Endodermal cell (in vitro differentiated cells): ENCODE measurements around the gene TEX2. TPM values are rescaled to one million over a fixed set of nuclear protein-coding genes. Genes with fewer than 3 reads are reported as not detected.

Experiments
- DNase-seq: peaks from one replicate; pipeline ENCODE4 v3.0.0-alpha.2; 2017
- H3K27ac ChIP-seq: 2 replicates; pipeline ENCODE4 v1.5.1; 2013; ENCODE audit warnings: mild to moderate bottlenecking, low read depth, low read length, moderate library complexity
- H3K27me3 ChIP-seq: 2 replicates; pipeline ENCODE4 v1.6.1; 2013; ENCODE audit warnings: mild to moderate bottlenecking, low read length, moderate library complexity; ENCODE audit not compliant: insufficient read depth, control insufficient read depth, poor library complexity, severe bottlenecking
- H3K36me3 ChIP-seq: 2 replicates; pipeline ENCODE4 v1.7.0; 2013; ENCODE audit warnings: mild to moderate bottlenecking, low read length, moderate library complexity; ENCODE audit not compliant: control insufficient read depth, insufficient read depth
- H3K4me1 ChIP-seq: one replicate; pipeline ENCODE4 v1.7.0; 2013; ENCODE audit warnings: low read length; ENCODE audit not compliant: control insufficient read depth, insufficient read depth
- H3K4me3 ChIP-seq: 2 replicates; pipeline ENCODE4 v1.5.1; 2013; ENCODE audit warnings: mild to moderate bottlenecking, low read length, moderate library complexity
- H3K9ac ChIP-seq: 2 replicates; pipeline ENCODE4 v1.6.1; 2013; ENCODE audit warnings: mild to moderate bottlenecking, low read length, moderate library complexity; ENCODE audit not compliant: poor library complexity, severe bottlenecking; ENCODE audit errors: extremely low read depth
- H3K9me3 ChIP-seq: 2 replicates; pipeline ENCODE4 v1.6.1; 2013; ENCODE audit warnings: mild to moderate bottlenecking, low read length, moderate library complexity; ENCODE audit not compliant: control insufficient read depth
- H3K27ac Mint-ChIP-seq: 2 replicates; pipeline ENCODE4 v1.8.0; 2020; ENCODE audit warnings: mixed read lengths
- H3K27me3 Mint-ChIP-seq: 2 replicates; pipeline ENCODE4 v1.8.0; 2021; ENCODE audit warnings: mild to moderate bottlenecking, mixed read lengths; ENCODE audit not compliant: insufficient read depth
- H3K36me3 Mint-ChIP-seq: 2 replicates; pipeline ENCODE4 v1.8.0; 2020; ENCODE audit warnings: low read depth, mixed read lengths
- H3K4me1 Mint-ChIP-seq: 2 replicates; pipeline ENCODE4 v1.8.0; 2020; ENCODE audit warnings: mixed read lengths
- H3K4me3 Mint-ChIP-seq: 2 replicates; pipeline ENCODE4 v1.8.0; 2020; ENCODE audit warnings: mild to moderate bottlenecking, moderate library complexity, mixed read lengths
- H3K9me3 Mint-ChIP-seq: 2 replicates; pipeline ENCODE4 v1.8.0; 2020; ENCODE audit warnings: mild to moderate bottlenecking, mixed read lengths
- CTCF ChIP-seq: fragments of 200-600 bp; sonication (generic); conservative IDR thresholded peaks from 2 replicates; pipeline ENCODE4 v1.5.0; 2021; ENCODE audit warnings: antibody characterized with exemption, mild to moderate bottlenecking
- WGBS, 2 experiments: methylation state at CpG; one replicate each; pipeline versions ENCODE4 v1.1.5 to v1.1.7; 2013; ENCODE audit warnings: missing lambda C conversion rate in 2 of 2, mixed read lengths in 1 of 2; ENCODE audit not compliant: insufficient coverage in 1 of 2, insufficient read length in 1 of 2; 5-methylcytosine and 5-hydroxymethylcytosine counted together
- total RNA-seq, 2 donors: library from RNA; stranded (reverse); fragmentation: NEBNext Ultra II Directional in 1 of 2; extraction: Animal tissue kit (Norgen Biotek cat#: 25700) in 1 of 2; gene quantifications; 2 replicates in 1 of 2; 3 replicates in 1 of 2; pipeline ENCODE4 v1.2.1, GENCODE V29; 2021

TEX2 gene
- total RNA-seq, 2 donors from 2014 or later, result 11.6 to 13.1 TPM

- H3K27ac Mint-ChIP-seq, result no peak overlapping the region
- H3K9me3 Mint-ChIP-seq, result no peaks in the 10 kb centered on the region
- H3K27me3 Mint-ChIP-seq, result no peaks in the 10 kb centered on the region
- Histone ChIP-seq H3K36me3 (peaks cover 16% of the 10 kb centered on the region), H3K27ac (peak overlapping the region; percentile 16), H3K27me3 (no peaks in the 10 kb centered on the region), H3K9me3 (no peaks in the 10 kb centered on the region), H3K9ac (no peak overlapping the region), H3K4me3 (no peak overlapping the region), H3K4me1 (no peaks in the 10 kb centered on the region)
- no peaks in the 10 kb centered on the region for H3K4me1 Mint-ChIP-seq
- DNase-seq, result peak; percentile 4
- 91 to 100% methylated on average over 2 to 3 of the region's 3 CpGs for WGBS, 2 experiments
- H3K4me3 Mint-ChIP-seq, result no peak overlapping the region
- H3K36me3 Mint-ChIP-seq, result peaks cover 22% of the 10 kb centered on the region
- TF ChIP-seq CTCF, result no peak
Measured at GRCh38 chr17:64173646-64174045, 89.4 kb downstream of the TEX2 start.

GRCh38 chr17:64172510-64172909 lies 90.5 kb downstream of the TEX2 start:
- no peaks in the 10 kb centered on the region for H3K9me3 ChIP-seq
- DNase-seq, result no peak
- H3K27ac ChIP-seq, result no peak overlapping the region
- no peak for TF ChIP-seq CTCF
- peaks cover 16% of the 10 kb centered on the region for H3K36me3 ChIP-seq
- H3K27ac Mint-ChIP-seq, result no peak overlapping the region
- peaks cover 17% of the 10 kb centered on the region for H3K36me3 Mint-ChIP-seq
- no peak overlapping the region for H3K4me3 Mint-ChIP-seq
- no peak overlapping the region for H3K9ac ChIP-seq
- no peak overlapping the region for H3K4me3 ChIP-seq
- no peaks in the 10 kb centered on the region for H3K9me3 Mint-ChIP-seq
- 94 to 100% methylated on average over 2 to 3 of the region's 3 CpGs for WGBS, 2 experiments
- H3K27me3 ChIP-seq, result no peaks in the 10 kb centered on the region
- no peaks in the 10 kb centered on the region for H3K4me1 ChIP-seq
- no peaks in the 10 kb centered on the region for H3K4me1 Mint-ChIP-seq
- no peaks in the 10 kb centered on the region for H3K27me3 Mint-ChIP-seq

DNA sequence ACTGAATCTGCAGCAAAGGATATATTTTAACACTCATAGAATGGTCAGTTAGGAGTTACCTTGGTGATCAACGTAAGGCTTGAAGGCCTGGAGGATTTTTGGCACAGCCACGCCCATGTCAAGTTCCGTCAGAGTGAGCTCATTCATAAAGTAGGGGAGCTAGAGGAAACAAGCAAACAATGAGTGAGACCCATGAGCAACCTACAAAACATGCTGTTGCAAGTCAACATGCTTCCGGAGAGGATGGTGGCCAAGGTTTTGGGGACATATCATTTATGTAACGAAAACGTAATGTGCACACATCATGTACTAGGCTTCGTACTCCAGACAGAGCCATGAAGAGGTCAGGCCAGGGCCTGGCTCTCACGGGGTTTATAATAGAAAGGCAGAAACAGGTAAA lies 92.0 kb downstream of the TEX2 start:
- Histone ChIP-seq H3K4me3 (no peak overlapping the region), H3K4me1 (no peaks in the 10 kb centered on the region), H3K27me3 (no peaks in the 10 kb centered on the region), H3K27ac (no peak overlapping the region), H3K9ac (no peak overlapping the region), H3K9me3 (no peaks in the 10 kb centered on the region), H3K36me3 (peaks cover 14% of the 10 kb centered on the region)
- H3K4me1 Mint-ChIP-seq, result no peaks in the 10 kb centered on the region
- no peak overlapping the region for H3K27ac Mint-ChIP-seq
- H3K4me3 Mint-ChIP-seq, result no peak overlapping the region
- DNase-seq, result no peak
- H3K36me3 Mint-ChIP-seq, result peaks cover 20% of the 10 kb centered on the region
- WGBS, 2 experiments, result 91 to 94% methylated on average over 5 to 8 of the region's 8 CpGs
- TF ChIP-seq CTCF, result no peak
- H3K27me3 Mint-ChIP-seq, result no peaks in the 10 kb centered on the region
- H3K9me3 Mint-ChIP-seq, result no peaks in the 10 kb centered on the region
